ENCODE results near the gene SLC46A2.

- TF ChIP-seq CTCF (IDR thresholded peaks at IDR 0.05) (no peak), POLR2A (IDR thresholded peaks at IDR 0.05; ENCODE audit: low read depth) (no peak), EP300 (IDR thresholded peaks at IDR 0.05) (no peak)
Observed at GRCh38 chr9:112852741-112853504, 37.8 kb downstream of the SLC46A2 start.
